Common myeloid progenitor, CD34-positive (primary cell): ENCODE results near the gene ERBB4.
"Not testable (repeated sequence)": the region's sequence is repeated elsewhere in the genome, so short reads cannot be mapped to it uniquely, and the experiment has no call there.

Source experiments
- CTCF ChIA-PET: fragments of 350-600 bp; sonication (Branson Sonifier 250); formaldehyde crosslinking; loops from one replicate; lab custom pipeline; 2021; ENCODE audit warnings: antibody characterized with exemption; lab: Charles Lee
- POLR2A ChIA-PET: fragments of 350-600 bp; sonication (Branson Sonifier 250); formaldehyde crosslinking; loops from one replicate; lab custom pipeline; 2021; ENCODE audit warnings: antibody characterized with exemption; lab: Charles Lee
- DNase-seq, 3 donors: peaks; one replicate each; pipeline versions ENCODE4 v3.0.0 to v3.0.0-alpha.2; 2013
- H3K27ac ChIP-seq, 2 experiments: 1 replicate in 1 of 2; 2 replicates in 1 of 2; pipeline ENCODE4 v1.7.0; 2013; ENCODE audit warnings: inconsistent platforms in 2 of 2, low read length in 2 of 2, mild to moderate bottlenecking in 2 of 2, low read depth in 1 of 2, moderate library complexity in 1 of 2; ENCODE audit not compliant: severe bottlenecking in 2 of 2, insufficient read depth in 1 of 2, poor library complexity in 1 of 2
- H3K27me3 ChIP-seq, 5 experiments: replicated peaks in 2 of 5; 1 replicate in 3 of 5; 2 replicates in 2 of 5; pipeline versions ENCODE4 v1.6.1 to v1.7.0; 2013; ENCODE audit warnings: low read length in 4 of 5, mild to moderate bottlenecking in 2 of 5, moderate library complexity in 2 of 5, inconsistent platforms in 1 of 5; ENCODE audit not compliant: insufficient read depth in 5 of 5, control insufficient read depth in 4 of 5
- H3K36me3 ChIP-seq, 4 experiments: 1 replicate in 2 of 4; 2 replicates in 2 of 4; pipeline versions ENCODE4 v1.6.1 to v1.7.0; 2013; ENCODE audit warnings: low read length in 3 of 4, control low read depth in 1 of 4, mild to moderate bottlenecking in 1 of 4; ENCODE audit not compliant: control insufficient read depth in 4 of 4, insufficient read depth in 4 of 4
- H3K4me1 ChIP-seq, 4 experiments: 1 replicate in 3 of 4; 2 replicates in 1 of 4; pipeline versions ENCODE4 v1.6.1 to v1.7.1; 2013; ENCODE audit warnings: low read length in 3 of 4, mild to moderate bottlenecking in 3 of 4, control low read depth in 1 of 4, inconsistent platforms in 1 of 4, moderate library complexity in 1 of 4; ENCODE audit not compliant: control insufficient read depth in 4 of 4, insufficient read depth in 4 of 4; ENCODE audit errors: control extremely low read depth in 1 of 4
- H3K4me3 ChIP-seq, 7 experiments: 1 replicate in 4 of 7; 2 replicates in 3 of 7; pipeline versions ENCODE4 v1.5.1 to v1.7.0; 2013; ENCODE audit warnings: mild to moderate bottlenecking in 7 of 7, low read length in 6 of 7, moderate library complexity in 6 of 7, inconsistent platforms in 2 of 7, low read depth in 2 of 7, control low read depth in 1 of 7; ENCODE audit not compliant: insufficient read depth in 4 of 7, control insufficient read depth in 1 of 7; ENCODE audit errors: extremely low read depth in 1 of 7
- H3K9me3 ChIP-seq, 5 experiments: 1 replicate in 4 of 5; 2 replicates in 1 of 5; pipeline versions ENCODE4 v1.6.1 to v1.7.1; 2013; ENCODE audit warnings: low read length in 4 of 5, mild to moderate bottlenecking in 2 of 5, inconsistent platforms in 1 of 5, low read depth in 1 of 5, moderate library complexity in 1 of 5; ENCODE audit not compliant: control insufficient read depth in 4 of 5, insufficient read depth in 2 of 5; ENCODE audit errors: control extremely low read depth in 1 of 5
- WGBS: methylation state at CpG from one replicate; pipeline ENCODE4 v1.1.5; 2013; ENCODE audit not compliant: insufficient coverage; 5-methylcytosine and 5-hydroxymethylcytosine counted together

The ERBB4 gene

DNA sequence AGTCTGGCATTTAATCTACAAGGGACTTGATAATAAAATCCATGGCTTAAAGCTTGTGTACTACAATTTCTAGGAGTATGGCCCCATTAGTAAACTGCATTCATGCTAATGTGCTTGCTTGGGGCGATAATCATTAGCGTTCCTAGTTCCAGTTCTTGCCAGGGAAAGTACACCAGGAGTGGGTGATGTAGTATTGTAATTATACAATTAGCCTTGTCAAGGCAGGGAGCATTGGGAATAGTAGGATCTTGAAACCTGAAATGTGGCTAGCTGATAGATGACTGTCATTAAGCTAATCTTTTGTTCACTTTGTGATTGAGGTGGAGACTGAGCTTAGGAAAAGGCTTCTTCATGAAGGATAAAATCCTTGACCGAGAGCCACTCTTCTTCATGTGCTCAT, 993.0 kb downstream of the ERBB4 start:
- no peak overlapping the region for H3K27ac ChIP-seq
- WGBS = 100% methylated on average over 1 of the region's 3 CpGs
- no peaks in the 10 kb centered on the region for H3K4me1 ChIP-seq
- ChIA-PET POLR2A (no interaction called here), CTCF (no interaction called here)
- no peak overlapping the region for H3K4me3 ChIP-seq
- no peaks in the 10 kb centered on the region for H3K27me3 ChIP-seq
- no peaks in the 10 kb centered on the region for H3K9me3 ChIP-seq
- H3K36me3 ChIP-seq = no peaks in the 10 kb centered on the region
- no peak for DNase-seq

DNA sequence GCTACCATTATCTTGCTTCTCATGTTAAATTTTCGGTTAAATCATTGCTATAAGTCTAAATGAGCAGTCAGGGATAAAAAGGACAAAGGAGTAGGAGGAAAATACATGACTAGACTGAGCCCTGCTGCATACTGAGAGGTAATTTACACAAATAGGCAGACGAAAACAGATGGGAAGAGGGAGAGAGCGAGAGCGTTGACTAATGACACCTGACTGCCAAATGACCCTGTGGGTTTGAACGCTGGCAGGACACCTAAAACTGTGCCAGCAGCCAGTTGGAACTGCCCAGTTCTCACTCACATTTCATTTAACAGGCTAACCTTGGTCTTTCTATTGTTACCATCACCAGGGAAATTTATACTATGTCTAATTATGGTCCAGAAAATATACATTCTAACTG, 1004.0 kb downstream of the ERBB4 start:
- Histone ChIP-seq H3K27me3 (no peaks in the 10 kb centered on the region), H3K4me1 (no peaks in the 10 kb centered on the region), H3K4me3 (no peak overlapping the region), H3K27ac (no peak overlapping the region), H3K36me3 (no peaks in the 10 kb centered on the region), H3K9me3 (no peaks in the 10 kb centered on the region)
- 59% methylated on average over 3 of the region's 5 CpGs for WGBS
- CTCF ChIA-PET = no interaction called here
- POLR2A ChIA-PET = no interaction called here
- DNase-seq = no peak

DNA sequence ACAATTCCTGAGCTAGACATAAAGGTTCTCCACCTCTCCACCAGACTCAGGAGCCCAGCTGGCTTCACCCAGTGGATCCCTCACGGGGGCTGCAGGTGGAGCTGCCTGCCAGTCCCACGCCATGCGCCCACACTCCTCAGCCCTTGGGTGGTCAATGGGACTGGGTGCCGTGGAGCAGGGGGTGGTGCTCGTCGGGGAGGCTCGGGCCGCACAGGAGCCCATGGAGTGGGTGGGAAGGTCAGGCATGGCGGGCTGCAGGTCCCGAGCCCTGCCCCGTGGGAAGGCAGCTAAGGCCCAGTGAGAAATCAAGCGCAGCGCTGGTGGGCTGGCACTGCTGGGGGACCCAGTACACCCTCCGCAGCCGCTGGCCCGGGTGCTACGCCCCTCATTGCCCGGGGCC, 1014.4 kb downstream of the ERBB4 start:
- H3K4me1 ChIP-seq, H3K9me3 ChIP-seq, H3K27me3 ChIP-seq, H3K27ac ChIP-seq, POLR2A ChIA-PET, DNase-seq, CTCF ChIA-PET, H3K36me3 ChIP-seq, H3K4me3 ChIP-seq: not testable (repeated sequence)
- 100% methylated on average over 3 of the region's 18 CpGs for WGBS

DNA sequence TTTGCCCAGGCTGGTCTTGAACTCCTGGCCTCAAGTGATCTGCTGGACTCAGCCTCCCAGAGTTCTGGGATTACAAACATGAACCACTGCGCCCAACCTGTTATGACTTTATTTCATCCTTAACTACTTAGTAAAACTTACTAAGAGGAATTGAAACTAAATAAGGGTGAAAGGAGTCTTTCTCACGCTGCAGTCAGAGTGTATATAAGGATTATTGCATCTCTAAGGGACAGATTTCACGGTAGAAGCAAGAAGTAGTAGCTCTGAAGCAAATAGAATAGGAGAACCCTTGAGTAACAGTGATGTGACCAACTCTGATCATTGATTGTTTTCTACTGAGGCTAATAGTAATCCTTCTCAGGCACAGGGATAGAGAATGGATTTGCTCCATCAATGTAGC, 1022.1 kb downstream of the ERBB4 start:
- Histone ChIP-seq H3K36me3 (no peaks in the 10 kb centered on the region), H3K27ac (no peak overlapping the region), H3K4me1 (no peaks in the 10 kb centered on the region), H3K9me3 (no peaks in the 10 kb centered on the region), H3K27me3 (no peaks in the 10 kb centered on the region), H3K4me3 (no peak overlapping the region)
- ChIA-PET POLR2A (no interaction called here), CTCF (interaction anchor here (1.4 kb wide), 1 partner anchor 9 kb away, joined by 3 read pairs; no protein-coding TSS in a partner anchor)
- 80% methylated on average over 1 of the region's 3 CpGs for WGBS
- DNase-seq = no peak

DNA sequence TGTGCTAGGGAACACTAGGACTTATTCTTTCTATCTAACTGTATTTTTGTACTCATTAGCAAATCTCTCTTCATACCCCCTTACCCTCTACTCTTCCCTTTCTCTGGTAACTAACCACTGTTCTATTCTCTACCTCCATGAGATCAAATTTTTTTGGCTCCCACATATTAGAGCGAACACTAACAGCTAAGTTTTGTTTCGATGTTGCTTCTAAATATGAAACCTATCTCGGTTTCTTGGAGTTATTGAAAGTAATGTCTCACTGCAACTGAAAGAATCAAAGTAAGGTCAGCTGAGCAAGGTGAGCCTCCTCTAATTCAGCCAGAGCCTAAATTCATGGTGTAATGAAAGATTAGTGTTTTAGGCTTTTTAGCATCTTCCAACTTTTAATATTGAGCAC, 1024.6 kb downstream of the ERBB4 start:
- no peaks in the 10 kb centered on the region for H3K9me3 ChIP-seq
- H3K4me1 ChIP-seq = no peaks in the 10 kb centered on the region
- H3K36me3 ChIP-seq = no peaks in the 10 kb centered on the region
- ChIA-PET CTCF (no interaction called here), POLR2A (no interaction called here)
- H3K27me3 ChIP-seq = no peaks in the 10 kb centered on the region
- H3K4me3 ChIP-seq = no peak overlapping the region
- no peak overlapping the region for H3K27ac ChIP-seq
- WGBS = 60% methylated on average over 1 of the region's 3 CpGs
- DNase-seq = no peak

DNA sequence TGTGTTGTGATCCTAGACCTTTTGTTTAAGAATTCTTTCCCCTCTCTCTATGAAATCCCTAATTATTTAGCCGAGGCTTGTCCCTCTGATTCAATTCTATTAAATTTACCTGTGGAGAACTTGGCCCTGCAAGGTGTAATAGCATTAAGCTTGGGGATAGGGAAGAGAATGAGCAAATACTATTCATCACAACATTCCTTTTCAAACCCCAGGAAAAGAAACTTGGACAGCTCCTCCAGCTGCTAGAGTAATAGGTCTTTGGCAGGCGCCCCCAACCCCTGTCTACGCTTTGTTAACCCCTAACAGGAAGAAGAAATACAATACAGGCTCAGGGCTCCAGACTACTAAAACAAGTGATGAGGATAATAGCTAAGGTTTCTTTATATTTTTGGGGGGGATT, 1025.2 kb downstream of the ERBB4 start:
- CTCF ChIA-PET = no interaction called here

DNA sequence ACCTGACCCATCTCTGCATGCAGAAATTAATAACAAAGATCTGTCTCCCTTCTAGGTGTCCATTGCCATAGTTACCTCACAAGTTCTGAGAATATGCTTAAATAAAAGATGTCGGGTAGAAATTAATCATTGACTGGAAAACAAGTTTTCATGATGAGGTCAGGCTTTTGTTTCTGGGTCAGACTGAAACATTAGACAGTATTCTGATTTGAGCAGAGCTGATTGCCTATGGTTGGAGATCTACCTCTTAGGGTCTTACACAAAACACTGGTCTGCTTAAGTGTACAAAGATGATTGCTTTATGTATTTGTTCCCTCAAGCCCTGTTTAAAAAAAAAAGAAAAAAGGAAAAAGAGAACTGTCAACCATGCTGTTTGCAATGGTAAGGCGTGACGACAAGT, 1025.8 kb downstream of the ERBB4 start:
- WGBS = 97% methylated on average over 3 of the region's 3 CpGs
- no peak overlapping the region for H3K27ac ChIP-seq
- H3K4me3 ChIP-seq = no peak overlapping the region
- POLR2A ChIA-PET = no interaction called here
- DNase-seq = no peak
- CTCF ChIA-PET = no interaction called here
- H3K36me3 ChIP-seq = no peaks in the 10 kb centered on the region
- H3K27me3 ChIP-seq = no peaks in the 10 kb centered on the region
- no peaks in the 10 kb centered on the region for H3K9me3 ChIP-seq
- H3K4me1 ChIP-seq = no peaks in the 10 kb centered on the region

More for the DNA sequence above, 1025.2 kb downstream of the ERBB4 start:
- POLR2A ChIA-PET = no interaction called here
- no peak for DNase-seq
- no peak overlapping the region for H3K27ac ChIP-seq
- no peaks in the 10 kb centered on the region for H3K27me3 ChIP-seq
- no CpG with 5 or more reads among the region's 3 CpGs for WGBS
- H3K36me3 ChIP-seq = no peaks in the 10 kb centered on the region
- H3K9me3 ChIP-seq = no peaks in the 10 kb centered on the region
- no peak overlapping the region for H3K4me3 ChIP-seq
- H3K4me1 ChIP-seq = no peaks in the 10 kb centered on the region
